GM10847 (cell line): ENCODE measurements around the gene EEIG1.

ENCODE experiments used
- POLR2A ChIP-seq: IDR thresholded peaks from 2 replicates; pipeline ENCODE4 v1.6.1; 2011; ENCODE audit not compliant: insufficient read length; ENCODE audit errors: extremely low read depth

Gene EEIG1

GRCh38 chr9:127980706-127981558 is at the start of gene EEIG1:
EEIG1 (minus strand) TSS chr9:127980989; CDS start chr9:127980137, 852 bp downstream.
- peak; percentile 84 for TF ChIP-seq POLR2A

GRCh38 chr9:128027705-128028104 is 46.9 kb upstream of the EEIG1 start:
- no peak for TF ChIP-seq POLR2A

GRCh38 chr9:128026773-128027541 is 46.2 kb upstream of the EEIG1 start:
- no peak for TF ChIP-seq POLR2A

DNA sequence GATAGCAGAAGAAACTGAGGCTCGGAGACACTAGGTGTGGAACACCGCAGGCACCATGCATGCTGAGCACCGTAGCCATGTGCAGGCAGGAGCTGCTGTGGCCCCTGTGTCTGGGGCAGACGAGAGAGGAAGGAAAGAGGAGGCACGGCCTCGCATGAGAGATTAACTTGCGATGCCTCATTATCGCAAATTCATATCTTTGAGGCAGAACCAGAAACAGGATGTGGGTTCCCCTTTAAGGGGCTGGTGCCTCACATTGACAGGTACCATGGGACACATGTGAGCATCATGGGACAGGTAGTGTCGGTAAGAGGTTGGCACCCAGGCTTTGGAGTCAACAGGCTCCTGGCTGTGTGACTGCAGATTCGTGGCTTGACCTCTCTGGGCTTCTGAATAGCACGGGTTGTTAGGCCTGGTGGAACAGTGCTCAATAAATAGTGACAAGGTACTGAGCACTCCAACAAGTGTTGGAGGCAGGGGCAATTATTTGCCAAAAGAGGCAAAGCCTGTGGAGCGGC is 45.5 kb upstream of the EEIG1 start:
- TF ChIP-seq POLR2A, result no peak

GRCh38 chr9:128025736-128026135 is 44.9 kb upstream of the EEIG1 start:
- TF ChIP-seq POLR2A, result no peak

DNA sequence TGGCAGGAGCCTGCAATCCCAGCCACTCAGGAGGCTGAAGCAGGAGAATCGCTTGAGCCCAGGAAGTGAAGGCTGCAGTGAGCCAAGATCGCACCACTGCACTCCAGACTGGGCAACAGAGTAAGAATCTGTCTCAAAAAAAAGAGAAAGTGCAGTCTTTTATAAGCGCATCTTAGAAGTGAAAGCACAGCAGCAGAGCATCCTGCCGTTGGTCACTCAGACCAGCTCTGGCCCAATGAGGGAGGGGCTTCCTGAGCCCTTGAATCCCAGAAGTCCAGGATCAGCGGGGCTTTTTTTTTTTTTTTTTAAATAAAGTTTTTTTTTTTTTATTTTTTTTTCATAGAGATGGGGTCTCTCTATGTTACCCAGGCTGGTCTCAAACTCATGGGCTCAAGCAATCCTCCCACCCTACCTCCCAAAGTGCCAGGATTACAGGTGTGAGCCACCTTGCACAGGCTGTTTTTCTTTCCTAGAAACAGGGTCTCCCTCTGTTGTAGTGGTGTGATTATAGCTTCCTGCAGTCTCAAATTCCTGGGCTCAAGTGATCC is 44.0 kb upstream of the EEIG1 start:
- no peak for TF ChIP-seq POLR2A

DNA sequence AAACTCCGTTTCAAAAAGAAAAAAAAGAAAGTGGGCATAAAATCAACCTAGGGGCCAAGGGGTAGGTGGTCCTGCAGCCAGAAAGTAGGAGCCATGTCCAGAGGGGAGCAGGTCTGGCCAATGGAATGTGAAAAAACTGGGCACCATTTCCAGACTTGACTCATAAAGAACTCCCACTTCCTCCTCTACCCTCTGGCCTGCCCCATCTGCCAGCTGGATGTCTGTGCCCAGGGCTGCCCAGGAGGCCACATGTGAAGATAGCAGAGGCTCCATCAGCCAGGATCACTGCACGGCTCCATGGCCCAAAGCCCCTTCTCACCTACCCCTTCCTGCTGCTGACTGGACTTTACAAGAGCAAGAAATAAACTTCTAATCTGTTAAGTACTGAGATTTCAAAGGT is 42.1 kb upstream of the EEIG1 start:
- TF ChIP-seq POLR2A, result no peak

- no peak for TF ChIP-seq POLR2A
Observed at GRCh38 chr9:128021098-128021497, 40.3 kb upstream of the EEIG1 start.

DNA sequence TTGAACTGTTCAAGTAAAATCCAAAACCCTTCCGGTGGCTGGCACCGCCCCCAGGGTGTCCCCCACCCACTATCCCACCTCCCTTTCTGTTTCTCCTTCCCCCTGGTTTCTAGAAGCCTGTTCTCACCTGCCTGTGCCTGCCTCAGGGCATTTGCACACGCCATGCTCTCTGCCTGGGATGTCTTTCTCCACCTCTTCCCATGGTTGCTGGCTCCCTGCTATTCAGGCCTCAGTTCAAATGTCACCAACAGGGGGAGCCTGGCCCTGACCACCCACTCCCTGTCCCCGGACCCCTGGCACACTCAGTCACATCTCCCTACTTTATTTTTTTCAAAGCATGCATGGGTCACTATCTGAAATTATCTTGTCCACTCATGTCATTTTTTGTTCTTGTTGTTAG is 39.9 kb upstream of the EEIG1 start:
- no peak for TF ChIP-seq POLR2A

DNA sequence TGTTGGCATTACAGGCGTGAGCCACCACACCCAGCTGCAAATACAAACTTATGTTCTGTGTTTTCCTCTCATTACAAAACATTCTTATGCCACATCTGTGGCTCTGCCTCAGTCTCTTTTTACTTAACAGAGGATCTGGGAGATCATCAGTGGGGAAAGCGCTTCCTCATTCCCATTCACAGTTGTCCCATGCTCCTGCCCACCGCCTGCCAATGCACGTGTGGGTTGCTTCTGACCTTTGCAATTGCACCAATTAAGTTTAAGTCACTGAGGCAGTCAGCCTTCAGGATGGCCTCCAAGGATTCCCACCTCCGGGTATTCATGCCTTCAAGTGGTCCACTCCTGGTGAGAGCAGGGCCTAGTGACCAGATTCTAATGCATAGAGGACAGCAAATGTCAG is 34.9 kb upstream of the EEIG1 start:
- TF ChIP-seq POLR2A, result no peak

DNA sequence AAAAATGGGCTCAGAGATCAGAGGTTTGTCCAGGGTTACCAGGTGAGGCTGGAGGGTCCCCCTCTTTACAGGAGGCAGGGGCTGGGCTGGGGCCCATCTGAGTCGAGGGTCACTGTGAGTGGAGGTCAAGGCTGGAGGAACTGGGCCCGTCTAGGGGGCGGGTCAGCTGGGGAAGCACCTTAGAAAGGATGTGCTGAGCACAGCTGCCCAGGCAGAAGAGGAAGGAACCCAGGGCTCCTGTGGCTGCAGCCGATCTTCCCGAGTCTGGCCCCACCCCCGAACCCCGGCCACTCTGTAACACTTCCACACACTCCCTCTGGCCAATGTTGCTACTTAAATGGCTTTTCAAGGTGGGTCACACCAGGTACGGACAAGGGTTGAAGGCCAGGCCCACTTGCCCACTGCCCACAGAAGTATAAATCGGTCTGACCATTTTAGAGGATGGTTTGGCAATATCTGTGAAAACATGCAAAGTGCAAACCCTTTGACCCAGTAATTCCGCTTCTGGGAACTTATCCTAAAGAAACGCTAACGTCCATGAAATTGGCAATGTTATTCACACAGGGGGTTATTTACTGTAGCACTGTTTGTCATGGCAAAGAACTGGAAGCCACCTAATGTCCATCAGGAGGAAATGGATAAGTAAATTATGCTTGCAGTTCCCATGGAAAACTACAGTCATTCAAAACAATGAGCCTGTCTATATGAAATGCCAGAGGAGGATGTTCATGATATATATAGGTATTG is 30.5 kb upstream of the EEIG1 start:
- TF ChIP-seq POLR2A, result no peak

GRCh38 chr9:128009639-128010038 is 28.9 kb upstream of the EEIG1 start:
- TF ChIP-seq POLR2A, result no peak

DNA sequence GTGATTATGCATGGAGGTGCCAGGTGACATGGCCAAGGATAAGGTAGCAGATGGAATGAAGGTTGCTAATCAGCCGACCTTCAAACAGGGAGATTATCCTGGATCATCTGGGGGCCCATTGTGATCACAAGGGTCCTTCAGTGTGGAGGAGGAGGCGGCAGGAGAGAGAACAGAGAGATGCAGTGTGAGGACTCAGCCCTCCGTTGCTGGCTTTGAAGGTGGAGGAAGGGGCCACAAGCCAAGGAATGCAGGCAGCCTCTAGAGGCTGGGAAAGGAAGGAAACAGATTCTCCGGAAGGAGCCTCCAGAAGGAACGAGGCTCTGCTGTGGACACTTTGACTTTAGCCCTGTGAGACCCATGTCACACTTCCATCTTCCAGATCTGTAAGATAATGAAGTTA is 27.4 kb upstream of the EEIG1 start:
- TF ChIP-seq POLR2A, result no peak

DNA sequence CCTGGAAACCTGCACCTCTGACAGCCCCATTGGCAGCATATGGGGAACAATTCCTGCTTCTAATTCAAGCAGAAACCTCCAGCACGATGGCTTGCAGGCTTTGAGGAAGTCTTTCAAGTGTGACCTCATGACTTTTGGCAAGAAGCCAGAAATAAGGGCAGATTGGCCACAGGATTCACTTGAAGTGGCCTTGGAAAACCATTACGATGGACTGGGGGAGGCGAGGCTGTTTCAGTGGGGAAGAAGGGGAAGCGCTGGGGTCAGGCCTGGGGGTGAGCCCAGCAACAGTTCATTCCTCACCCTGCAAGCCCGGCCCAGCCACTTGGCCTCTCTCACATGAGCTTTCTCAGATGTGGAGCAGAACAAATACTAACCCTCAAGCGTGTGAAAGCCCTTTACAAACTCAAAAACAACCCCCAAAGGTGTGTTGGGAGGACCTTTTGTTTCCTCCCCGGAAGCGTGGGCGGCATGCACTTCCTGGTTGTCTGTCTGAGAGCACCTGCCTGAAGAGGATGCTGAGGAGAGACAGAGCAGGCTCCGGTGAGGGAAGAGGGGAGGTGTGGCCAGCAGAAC is 26.9 kb upstream of the EEIG1 start:
- TF ChIP-seq POLR2A, result no peak
